GM18502 (cell line): ENCODE data around the gene SCAMP3.
A peak's percentile ranks its signal among the peaks of the same experiment; 100 is the strongest.

Experiments
- ATAC-seq: cut with Tn5 transposase; IDR thresholded peaks from one replicate; pipeline ENCODE4 v1.9.1; 2021; ENCODE audit warnings: mild to moderate bottlenecking; ENCODE audit not compliant: unreplicated experiment, poor library complexity

Gene SCAMP3

GRCh38 chr1:155286544-155286943, 24.4 kb upstream of the SCAMP3 start:
- ATAC-seq: no peak

- no peak for ATAC-seq
These were observed 23.5 kb upstream of the SCAMP3 start for GRCh38 chr1:155285631-155286044.

GRCh38 chr1:155285063-155285462, 22.9 kb upstream of the SCAMP3 start:
- ATAC-seq: no peak

GRCh38 chr1:155284476-155284875, 22.3 kb upstream of the SCAMP3 start:
- ATAC-seq: no peak

GRCh38 chr1:155282488-155283091, 20.4 kb upstream of the SCAMP3 start:
- no peak for ATAC-seq

GRCh38 chr1:155279268-155279667, 17.1 kb upstream of the SCAMP3 start:
- no peak for ATAC-seq

- no peak for ATAC-seq
These were observed 16.6 kb upstream of the SCAMP3 start for GRCh38 chr1:155278689-155279160.

GRCh38 chr1:155277902-155278688, 15.9 kb upstream of the SCAMP3 start:
- ATAC-seq: no peak

- ATAC-seq: peak; percentile 67
These were observed 15.1 kb upstream of the SCAMP3 start, which contains the start of gene HCN3 for GRCh38 chr1:155277070-155277901. TSS of gene HCN3 (plus strand) at chr1:155277463. CDS start at chr1:155277591, 128 bp downstream.

- ATAC-seq: peak; percentile 84
These were observed 11.4 kb upstream of the SCAMP3 start, which contains the start of gene CLK2 for GRCh38 chr1:155273343-155274245. TSS of gene CLK2 (minus strand) at chr1:155273504. CDS start at chr1:155270977, 2,527 bp downstream.

- ATAC-seq: peak; percentile 44
These were observed 10.5 kb upstream of the SCAMP3 start for GRCh38 chr1:155272466-155273342.

GRCh38 chr1:155269381-155269780, 7.2 kb upstream of the SCAMP3 start:
- no peak for ATAC-seq

GRCh38 chr1:155268630-155269029, 6.5 kb upstream of the SCAMP3 start:
- ATAC-seq: no peak

GRCh38 chr1:155267373-155267772, 5.2 kb upstream of the SCAMP3 start:
- ATAC-seq: no peak

- no peak for ATAC-seq
These were observed 4.4 kb upstream of the SCAMP3 start for GRCh38 chr1:155266553-155266952.

GRCh38 chr1:155263067-155263466, 907 bp upstream of the SCAMP3 start:
- ATAC-seq: no peak

- no peak for ATAC-seq
These were observed 688 bp downstream of the SCAMP3 start for GRCh38 chr1:155261493-155261851.

GRCh38 chr1:155260276-155260675, 1.9 kb downstream of the SCAMP3 start:
- ATAC-seq: no peak
